GM12874 (cell line): ENCODE data around the gene GRIK1.

Experiments used
- CTCF ChIP-seq: IDR thresholded peaks from 2 replicates; pipeline ENCODE4 v1.5.1; 2011; ENCODE audit warnings: low read depth, mild to moderate bottlenecking, control low read depth, low read length, moderate library complexity; ENCODE audit not compliant: insufficient read depth

The GRIK1 gene

GRCh38 chr21:29939924-29940275, at the start of gene GRIK1:
Gene GRIK1, minus strand, starts transcription at chr21:29939996.
- TF ChIP-seq CTCF = no peak

GRCh38 chr21:29987762-29988161, 48.0 kb upstream of the GRIK1 start:
- TF ChIP-seq CTCF = no peak

- no peak for TF ChIP-seq CTCF
Measured at GRCh38 chr21:29985866-29986265, 46.1 kb upstream of the GRIK1 start.

- TF ChIP-seq CTCF = no peak
Measured at GRCh38 chr21:29979043-29979442, 39.2 kb upstream of the GRIK1 start.

GRCh38 chr21:29975776-29976175, 36.0 kb upstream of the GRIK1 start:
- TF ChIP-seq CTCF = no peak

GRCh38 chr21:29973258-29973657, 33.5 kb upstream of the GRIK1 start:
- TF ChIP-seq CTCF = no peak

GRCh38 chr21:29961291-29962027, 21.7 kb upstream of the GRIK1 start:
- no peak for TF ChIP-seq CTCF
